ENCODE data around the gene DACH1. TPM values are rescaled to one million over a fixed set of nuclear protein-coding genes. Genes with fewer than 3 reads are reported as not detected.

The DACH1 gene
- total RNA-seq, 8 experiments from 2014 or later, result 0.20 to 74.1 (median 38.8) TPM

DNA sequence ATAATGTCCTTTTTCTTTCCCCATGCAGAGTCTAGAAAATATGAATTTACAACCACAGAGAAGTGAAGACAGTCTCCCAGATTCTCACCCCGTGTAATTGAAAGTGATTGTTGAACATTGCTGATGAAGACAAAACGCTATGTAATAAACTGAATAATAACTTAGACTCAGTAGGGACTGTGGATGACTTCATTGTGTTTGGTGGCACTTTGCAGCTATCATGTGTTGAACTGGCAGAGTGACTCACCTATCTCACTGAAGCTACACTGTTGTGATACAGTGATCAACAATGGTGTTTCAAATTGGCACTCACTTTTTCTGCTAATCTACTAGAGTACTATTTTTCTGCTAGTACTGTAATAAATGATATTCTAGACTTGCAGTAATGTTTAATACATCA is 261.3 kb downstream of the DACH1 start:
- Histone ChIP-seq H3K27ac (no peak overlapping the region), H3K4me3 (no peak overlapping the region), H3K4me1 (replicated peaks in 1 of 2) (peaks cover 0 to 32% of the 10 kb centered on the region in 2 donors)
- in situ Hi-C loops (cut with MboI; ENCODE audit: low pct_unique_long_range_greater_than_20kb in 2 of 9, low sequenced_read_pairs in 9 of 9, unreplicated experiment in 9 of 9), result loop anchor here in 1 of 9 experiments (25.0 kb wide), 1 partner anchor 257 kb away; the partner anchor contains the start of gene DACH1
- WGBS, 10 experiments, result 0 to 100% (median 71%) methylated on average over 1 to 2 of the region's 2 CpGs; no CpG with 5 or more reads in 1 of the 10 experiments
- peak in 5 of 8 experiments; percentile 86 to 100 (median 89) for ATAC-seq (replicated peaks in 6 of 8)

DNA sequence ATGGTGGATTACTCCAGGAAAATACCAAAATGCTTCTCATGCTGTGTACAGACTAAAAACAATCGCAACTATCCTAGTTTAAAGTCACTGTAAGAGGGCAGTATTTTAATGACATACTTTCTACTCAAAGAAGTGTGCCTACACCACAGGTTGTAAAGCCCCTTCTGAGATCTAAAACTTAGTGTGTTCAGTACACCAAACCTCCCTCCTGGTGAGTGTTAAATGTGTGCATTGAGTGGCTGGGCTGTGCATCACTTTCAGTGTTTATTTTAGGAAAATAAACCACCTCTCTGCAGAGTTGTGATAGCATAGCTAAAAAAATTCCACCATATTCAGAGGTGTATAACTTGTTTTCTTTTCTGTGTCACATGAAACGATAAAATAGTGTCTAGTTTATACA is 263.7 kb downstream of the DACH1 start:
- Histone ChIP-seq H3K4me3 (no peak overlapping the region), H3K27ac (no peak overlapping the region), H3K4me1 (replicated peaks in 1 of 2) (peaks cover 0 to 22% of the 10 kb centered on the region in 2 donors)
- WGBS, 10 experiments, result 0 to 100% (median 93%) methylated on average over 1 to 2 of the region's 2 CpGs; no CpG with 5 or more reads in 1 of the 10 experiments
- ATAC-seq (replicated peaks in 6 of 8), result no peak
- in situ Hi-C loops (cut with MboI; ENCODE audit: low pct_unique_long_range_greater_than_20kb in 2 of 9, low sequenced_read_pairs in 9 of 9, unreplicated experiment in 9 of 9), result loop anchor here in 1 of 9 experiments (25.0 kb wide), 1 partner anchor 259 kb away; the partner anchor contains the start of gene DACH1

DNA sequence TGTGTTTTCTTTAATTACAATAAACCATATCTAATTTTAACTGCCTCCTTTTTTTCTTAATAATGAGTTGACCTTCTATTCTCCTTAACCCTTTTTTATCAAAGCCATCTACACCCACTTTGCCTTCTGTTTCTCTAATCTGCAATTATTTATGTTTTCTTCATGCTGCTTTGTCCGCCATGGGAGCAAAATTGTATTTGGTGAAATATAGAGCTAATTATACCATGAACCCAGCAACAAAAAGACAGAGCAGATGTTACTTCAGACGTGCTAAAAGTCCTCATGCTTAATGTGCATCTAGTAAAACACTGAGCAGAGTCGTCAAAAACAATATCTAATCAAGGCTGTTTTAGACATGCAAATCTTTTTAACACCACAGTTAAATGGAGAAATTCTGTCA is 264.7 kb downstream of the DACH1 start:
- Histone ChIP-seq H3K27ac (no peak overlapping the region), H3K4me1 (replicated peaks in 1 of 2) (peaks cover 0 to 22% of the 10 kb centered on the region in 2 donors), H3K4me3 (no peak overlapping the region)
- WGBS, 10 experiments, result 0 to 67% (median 34%) methylated on average over 1 to 3 of the region's 3 CpGs
- in situ Hi-C loops (cut with MboI; ENCODE audit: low pct_unique_long_range_greater_than_20kb in 2 of 9, low sequenced_read_pairs in 9 of 9, unreplicated experiment in 9 of 9), result loop anchor here in 1 of 9 experiments (25.0 kb wide), 1 partner anchor 260 kb away; the partner anchor contains the start of gene DACH1
- peak in 4 of 8 experiments; percentile 18 to 53 (median 36) for ATAC-seq (replicated peaks in 6 of 8)

DNA sequence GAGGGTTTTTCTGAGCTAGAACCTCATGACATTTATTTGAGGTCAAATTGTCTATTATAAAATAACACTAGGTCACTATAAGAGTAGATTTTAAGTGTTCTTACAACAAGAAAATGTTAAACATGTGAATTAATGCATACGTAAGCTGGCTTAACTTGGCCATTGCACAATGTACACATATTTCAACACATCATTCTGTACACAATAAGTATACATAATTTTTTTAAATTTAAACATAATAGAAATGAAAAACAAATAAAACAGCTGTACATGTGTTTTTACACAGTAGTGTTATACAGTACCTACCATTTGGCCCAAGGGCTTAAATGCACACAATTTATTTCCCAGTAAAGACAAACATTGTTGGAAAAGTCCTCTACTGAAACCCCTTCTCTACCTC is 269.9 kb downstream of the DACH1 start:
- Histone ChIP-seq H3K4me3 (no peak overlapping the region), H3K27ac (no peak overlapping the region), H3K4me1 (replicated peaks in 1 of 2) (peaks cover 0 to 6% of the 10 kb centered on the region in 2 donors)
- in situ Hi-C loops (cut with MboI; ENCODE audit: low pct_unique_long_range_greater_than_20kb in 2 of 9, low sequenced_read_pairs in 9 of 9, unreplicated experiment in 9 of 9), result no loop called here
- WGBS, 10 experiments, result 20 to 100% (median 100%) methylated on average over 1 of the region's 1 CpG; no CpG with 5 or more reads in 2 of the 10 experiments
- peak in 1 of 8 experiments; percentile 75 for ATAC-seq (replicated peaks in 6 of 8)

DNA sequence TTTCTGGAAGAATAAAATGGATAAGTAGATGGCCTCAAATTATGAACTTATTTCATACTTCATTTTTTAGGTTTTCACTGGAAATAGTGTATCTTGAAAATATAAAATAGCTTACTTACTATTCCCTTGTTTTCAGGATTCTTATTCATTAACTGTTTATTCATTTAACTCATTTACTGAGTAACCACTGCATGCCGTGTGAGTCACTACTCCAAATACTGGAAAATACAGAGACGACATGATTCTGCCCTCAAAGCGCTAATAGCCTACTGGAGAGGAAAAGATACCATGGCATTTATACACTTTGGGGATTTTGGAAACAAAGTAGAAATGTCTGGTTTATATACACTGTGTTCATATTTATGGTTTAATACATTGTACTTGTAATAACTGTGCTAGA is 270.9 kb downstream of the DACH1 start:
- no peak for ATAC-seq (replicated peaks in 6 of 8)
- in situ Hi-C loops (cut with MboI; ENCODE audit: low pct_unique_long_range_greater_than_20kb in 2 of 9, low sequenced_read_pairs in 9 of 9, unreplicated experiment in 9 of 9), result no loop called here
- Histone ChIP-seq H3K27ac (no peak overlapping the region), H3K4me3 (no peak overlapping the region), H3K4me1 (replicated peaks in 1 of 2) (no peaks in the 10 kb centered on the region)
- 13 to 100% (median 90%) methylated on average over 1 to 3 of the region's 3 CpGs; no CpG with 5 or more reads in 1 of the 10 experiments for WGBS, 10 experiments

DNA sequence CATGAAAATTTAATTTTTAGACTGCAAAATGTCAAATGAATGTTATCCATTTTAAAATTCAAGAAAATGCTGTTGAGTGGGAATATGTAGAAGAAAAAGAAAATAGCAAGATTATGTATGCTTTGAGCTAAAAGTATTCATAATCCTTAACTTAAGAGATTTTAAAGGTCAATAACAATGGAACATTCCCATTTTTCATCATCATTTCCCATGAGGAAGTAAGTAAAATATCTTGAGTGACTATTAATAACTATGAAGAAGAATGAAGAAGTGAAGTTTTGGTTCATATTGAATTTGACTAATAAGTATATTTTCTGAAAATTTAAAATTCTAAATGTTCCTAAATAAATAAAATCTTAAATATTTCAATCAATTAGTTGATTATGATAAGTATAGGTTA is 273.4 kb downstream of the DACH1 start:
- H3K4me3 ChIP-seq, result no peak overlapping the region
- peaks cover 0 to 11% of the 10 kb centered on the region in 2 donors for H3K4me1 ChIP-seq (replicated peaks in 1 of 2)
- in situ Hi-C loops (cut with MboI; ENCODE audit: low pct_unique_long_range_greater_than_20kb in 2 of 9, low sequenced_read_pairs in 9 of 9, unreplicated experiment in 9 of 9), result no loop called here
- no peak for ATAC-seq (replicated peaks in 6 of 8)
- no peak overlapping the region for H3K27ac ChIP-seq

DNA sequence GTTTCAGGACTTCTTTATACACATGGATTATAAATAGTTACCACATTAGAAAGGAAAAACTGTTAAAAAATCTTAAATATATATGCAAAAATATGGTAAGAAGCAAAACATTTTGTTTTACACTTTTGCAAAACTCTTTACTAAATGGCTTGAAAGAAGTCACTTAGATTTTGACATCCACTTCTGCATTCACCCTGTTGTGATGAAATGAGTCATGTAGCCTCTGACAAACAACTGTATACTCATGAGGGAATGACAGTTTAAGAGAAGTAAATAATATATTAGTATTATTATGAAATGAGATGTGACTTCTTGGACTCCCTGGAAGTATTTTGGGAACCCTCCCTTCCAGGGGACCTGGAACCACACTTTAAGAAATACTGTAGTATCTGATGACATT is 275.6 kb downstream of the DACH1 start:
- ATAC-seq (replicated peaks in 6 of 8), result no peak
- in situ Hi-C loops (cut with MboI; ENCODE audit: low pct_unique_long_range_greater_than_20kb in 2 of 9, low sequenced_read_pairs in 9 of 9, unreplicated experiment in 9 of 9), result no loop called here
- H3K4me1 ChIP-seq (replicated peaks in 1 of 2), result peaks cover 0 to 33% of the 10 kb centered on the region in 2 donors
- no peak overlapping the region for H3K4me3 ChIP-seq
- no peak overlapping the region for H3K27ac ChIP-seq

DNA sequence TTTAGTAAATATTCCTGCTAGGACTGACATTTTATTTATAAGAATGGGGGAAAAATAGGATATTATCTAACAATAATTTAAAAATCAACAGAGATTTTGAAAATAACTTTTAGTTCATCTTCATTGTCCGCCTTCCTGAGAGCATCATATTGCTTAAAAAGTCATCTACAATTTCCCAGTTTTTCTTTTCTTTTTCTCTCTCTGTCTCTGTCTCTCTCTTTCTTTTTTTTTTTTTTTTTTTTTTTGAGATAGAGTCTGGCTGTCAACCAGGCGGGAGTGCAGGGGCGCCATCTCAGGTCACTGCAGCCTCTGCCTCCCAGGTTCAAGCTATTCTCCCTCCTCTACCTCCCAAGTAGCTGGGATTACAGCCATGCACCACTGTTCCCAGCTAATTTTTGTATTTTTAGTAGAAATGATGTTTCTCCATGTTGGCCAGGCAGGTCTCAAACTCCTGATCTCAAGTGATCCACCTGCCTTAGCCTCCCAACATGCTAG is 276.3 kb downstream of the DACH1 start:
- H3K4me1 ChIP-seq (replicated peaks in 1 of 2), result peaks cover 0 to 38% of the 10 kb centered on the region in 2 donors
- in situ Hi-C loops (cut with MboI; ENCODE audit: low pct_unique_long_range_greater_than_20kb in 2 of 9, low sequenced_read_pairs in 9 of 9, unreplicated experiment in 9 of 9), result no loop called here
- ATAC-seq (replicated peaks in 6 of 8), result no peak
- WGBS, 10 experiments, result 18 to 100% (median 95%) methylated on average over 1 to 3 of the region's 3 CpGs
- no peak overlapping the region for H3K4me3 ChIP-seq
- no peak overlapping the region for H3K27ac ChIP-seq

DNA sequence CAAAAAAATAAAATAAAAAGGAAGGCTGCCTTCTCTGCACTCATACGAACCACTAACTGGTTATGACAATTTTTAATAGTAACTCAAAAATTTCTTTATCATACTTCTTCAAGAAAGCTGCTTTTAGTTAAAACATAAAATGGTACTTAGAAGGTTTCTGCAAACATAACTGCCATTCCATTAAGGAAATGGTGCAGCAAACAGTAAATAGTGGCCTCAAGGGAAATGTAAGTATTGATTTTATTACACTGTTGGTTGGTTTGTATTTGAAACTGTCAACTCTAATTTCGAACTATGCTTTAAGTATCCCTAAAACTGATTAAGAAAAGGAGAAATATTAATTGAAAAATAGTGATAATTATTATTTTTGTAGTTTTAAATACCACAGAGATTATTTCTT is 278.0 kb downstream of the DACH1 start:
- Histone ChIP-seq H3K4me3 (no peak overlapping the region), H3K4me1 (replicated peaks in 1 of 2) (peaks cover 0 to 38% of the 10 kb centered on the region in 2 donors), H3K27ac (no peak overlapping the region)
- ATAC-seq (replicated peaks in 6 of 8), result no peak
- in situ Hi-C loops (cut with MboI; ENCODE audit: low pct_unique_long_range_greater_than_20kb in 2 of 9, low sequenced_read_pairs in 9 of 9, unreplicated experiment in 9 of 9), result no loop called here
- WGBS, 10 experiments, result 5 to 85% (median 66%) methylated on average over 1 to 2 of the region's 2 CpGs; no CpG with 5 or more reads in 1 of the 10 experiments

DNA sequence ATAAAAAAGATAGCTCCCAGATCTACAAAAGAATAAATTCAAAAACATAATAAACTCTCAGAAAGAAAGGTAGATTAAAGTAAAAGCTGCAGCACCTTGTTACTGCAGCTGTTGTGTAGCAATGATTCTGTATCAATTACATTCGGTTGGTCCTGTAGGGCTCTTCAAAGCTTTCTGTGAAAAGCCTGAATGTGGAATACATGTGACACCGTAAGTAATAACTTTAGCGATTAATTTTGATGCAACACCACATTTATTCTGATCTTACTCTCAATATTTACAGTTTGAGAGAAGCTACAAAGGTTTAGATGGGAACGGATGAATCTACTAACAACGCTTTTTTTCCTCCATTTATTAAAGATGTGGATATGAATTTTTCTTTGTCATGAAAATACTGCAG is 279.2 kb downstream of the DACH1 start:
- 0 to 96% (median 82%) methylated on average over 3 to 5 of the region's 5 CpGs; no CpG with 5 or more reads in 1 of the 10 experiments for WGBS, 10 experiments
- Histone ChIP-seq H3K4me3 (no peak overlapping the region), H3K4me1 (replicated peaks in 1 of 2) (peaks cover 0 to 38% of the 10 kb centered on the region in 2 donors), H3K27ac (no peak overlapping the region)
- ATAC-seq (replicated peaks in 6 of 8), result peak in 1 of 8 experiments; percentile 35
- in situ Hi-C loops (cut with MboI; ENCODE audit: low pct_unique_long_range_greater_than_20kb in 2 of 9, low sequenced_read_pairs in 9 of 9, unreplicated experiment in 9 of 9), result no loop called here

DNA sequence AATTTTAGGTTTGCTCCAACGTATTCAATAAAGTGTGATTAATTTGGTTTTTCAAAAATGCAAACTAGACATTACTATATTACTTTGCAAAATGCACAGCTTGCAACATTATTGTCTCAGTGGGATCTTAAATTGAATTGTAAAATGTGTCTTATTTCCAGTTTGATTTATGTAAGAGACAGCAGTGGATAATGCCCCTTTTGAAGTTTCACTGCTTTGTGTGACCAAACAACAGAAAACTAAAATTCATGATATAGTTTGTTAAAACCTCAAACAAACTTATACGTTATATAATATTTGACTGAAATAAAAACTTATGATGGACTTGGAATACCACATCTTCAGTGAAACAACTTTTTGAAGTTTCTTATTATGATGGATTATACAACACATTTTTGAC is 279.8 kb downstream of the DACH1 start:
- H3K27ac ChIP-seq, result no peak overlapping the region
- H3K4me3 ChIP-seq, result no peak overlapping the region
- in situ Hi-C loops (cut with MboI; ENCODE audit: low pct_unique_long_range_greater_than_20kb in 2 of 9, low sequenced_read_pairs in 9 of 9, unreplicated experiment in 9 of 9), result no loop called here
- peaks cover 0 to 38% of the 10 kb centered on the region in 2 donors for H3K4me1 ChIP-seq (replicated peaks in 1 of 2)
- 28 to 100% (median 70%) methylated on average over 1 to 2 of the region's 2 CpGs; no CpG with 5 or more reads in 1 of the 10 experiments for WGBS, 10 experiments
- ATAC-seq (replicated peaks in 6 of 8), result no peak

DNA sequence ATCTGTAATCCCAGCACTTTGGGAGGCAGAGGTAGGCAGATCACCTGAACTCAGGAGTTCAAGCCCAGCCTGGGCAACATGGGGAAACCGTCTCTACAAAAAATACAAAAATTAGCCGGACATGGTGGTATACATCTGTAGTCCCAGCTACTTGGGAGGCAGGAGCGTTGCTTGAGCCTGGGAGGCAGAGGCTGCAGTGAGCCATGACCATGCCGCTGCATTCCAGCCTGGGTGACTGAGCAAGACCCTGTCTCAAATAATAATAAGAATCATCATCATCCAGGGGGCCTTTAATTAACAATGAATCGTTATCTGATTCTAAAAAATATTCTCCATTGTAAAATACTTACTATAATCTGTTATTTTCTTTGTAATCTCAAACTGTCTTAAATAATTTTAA is 283.4 kb downstream of the DACH1 start:
- in situ Hi-C loops (cut with MboI; ENCODE audit: low pct_unique_long_range_greater_than_20kb in 2 of 9, low sequenced_read_pairs in 9 of 9, unreplicated experiment in 9 of 9), result no loop called here
- ATAC-seq (replicated peaks in 6 of 8), result no peak
- Histone ChIP-seq H3K27ac (no peak overlapping the region), H3K4me3 (no peak overlapping the region), H3K4me1 (replicated peaks in 1 of 2) (peaks cover 0 to 27% of the 10 kb centered on the region in 2 donors)
- WGBS, 10 experiments, result 0 to 96% (median 75%) methylated on average over 1 to 5 of the region's 5 CpGs; no CpG with 5 or more reads in 2 of the 10 experiments

DNA sequence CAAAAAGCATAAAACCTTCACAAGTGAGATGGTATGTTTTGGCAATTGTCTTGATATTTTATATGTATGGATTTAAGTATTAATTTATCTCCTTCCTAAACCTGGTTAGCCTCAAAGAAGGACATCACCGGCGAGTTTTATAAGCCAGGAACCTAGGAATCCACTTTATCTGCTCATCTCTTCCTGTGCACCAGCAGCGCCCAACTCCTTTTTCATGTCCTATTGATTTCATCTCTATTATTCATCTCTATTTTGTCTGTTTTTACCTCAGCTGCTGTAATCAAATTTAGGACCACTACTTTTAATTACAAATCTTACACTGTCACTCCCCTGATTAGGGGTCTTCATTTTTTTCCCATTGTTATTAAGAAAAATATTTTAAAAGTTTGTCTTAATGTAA is 286.4 kb downstream of the DACH1 start:
- ATAC-seq (replicated peaks in 6 of 8), result no peak
- in situ Hi-C loops (cut with MboI; ENCODE audit: low pct_unique_long_range_greater_than_20kb in 2 of 9, low sequenced_read_pairs in 9 of 9, unreplicated experiment in 9 of 9), result no loop called here
- WGBS, 10 experiments, result 22 to 100% (median 84%) methylated on average over 1 to 3 of the region's 3 CpGs

DNA sequence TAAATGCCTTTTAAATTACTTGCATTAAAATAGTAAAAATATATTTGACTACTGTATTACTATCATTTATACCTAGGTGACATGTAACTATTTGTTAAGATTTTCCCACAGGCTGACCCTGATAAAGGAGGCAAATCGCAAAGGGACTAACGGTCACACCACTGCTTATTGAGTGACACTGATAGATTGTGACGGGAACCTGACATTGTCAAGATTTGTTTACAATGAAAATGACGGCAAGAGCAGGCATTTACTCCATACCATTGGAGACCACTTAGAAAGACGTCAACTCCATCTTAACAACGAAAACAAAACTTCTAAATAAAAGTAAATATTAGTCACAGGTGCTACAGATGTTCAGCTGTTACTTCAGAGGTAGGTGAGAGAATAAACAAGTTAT is 289.0 kb downstream of the DACH1 start:
- in situ Hi-C loops (cut with MboI; ENCODE audit: low pct_unique_long_range_greater_than_20kb in 2 of 9, low sequenced_read_pairs in 9 of 9, unreplicated experiment in 9 of 9), result no loop called here
- H3K27ac ChIP-seq, result no peak overlapping the region
- ATAC-seq (replicated peaks in 6 of 8), result no peak
- H3K4me1 ChIP-seq (replicated peaks in 1 of 2), result no peaks in the 10 kb centered on the region
- H3K4me3 ChIP-seq, result no peak overlapping the region
- 33 to 96% (median 79%) methylated on average over 3 to 6 of the region's 6 CpGs; no CpG with 5 or more reads in 3 of the 10 experiments for WGBS, 10 experiments

More for the DNA sequence above, 286.4 kb downstream of the DACH1 start:
- Histone ChIP-seq H3K4me3 (no peak overlapping the region), H3K27ac (no peak overlapping the region), H3K4me1 (replicated peaks in 1 of 2) (no peaks in the 10 kb centered on the region)
